ENCODE results near the gene FAM167B. TPM values are rescaled to one million over a fixed set of nuclear protein-coding genes. Genes with fewer than 3 reads are reported as not detected.
A peak's percentile ranks its signal among the peaks of the same experiment; 100 is the strongest.

The FAM167B gene
- total RNA-seq, 1 experiment from 2014 or later: 1.5 TPM

- TF ChIP-seq CTCF (conservative IDR thresholded peaks at IDR 0.05): no peak
Measured at GRCh38 chr1:32249831-32250525, 3.0 kb downstream of the FAM167B start.

More at GRCh38 chr1:32249831-32250525, 3.0 kb downstream of the FAM167B start:
- Histone ChIP-seq H3K27me3 (ENCODE audit: insufficient read depth, low read length) (no peaks in the 10 kb centered on the region; the same call in 1 of the 2 replicates), H2BK15ac (ENCODE audit: low read depth, low read length) (no peak overlapping the region), H3K79me1 (ENCODE audit: insufficient read depth, low read depth, low read length, poor library complexity, severe bottlenecking) (no peaks in the 10 kb centered on the region), H2BK120ac (ENCODE audit: low read depth, low read length, poor library complexity, severe bottlenecking) (no peak overlapping the region), H3T11ph (ENCODE audit: low read length) (no peak overlapping the region), H3K79me2 (ENCODE audit: insufficient read depth, low read length) (no peaks in the 10 kb centered on the region), H2BK12ac (ENCODE audit: insufficient read length, low read depth, low read length) (no peak overlapping the region), H3K4ac (ENCODE audit: low read depth, low read length) (no peak overlapping the region), H3K9me3 (ENCODE audit: control insufficient read depth, low read depth, low read length) (no peaks in the 10 kb centered on the region), H2BK20ac (ENCODE audit: low read depth, low read length, poor library complexity, severe bottlenecking) (no peak overlapping the region), H4K91ac (ENCODE audit: insufficient read length, low read depth, low read length) (no peak overlapping the region), H4K20me1 (ENCODE audit: control insufficient read depth, insufficient read depth, insufficient read length) (no peaks in the 10 kb centered on the region), H2AK5ac (ENCODE audit: insufficient read length, low read length) (no peak overlapping the region), H3K4me2 (ENCODE audit: insufficient read depth, insufficient read length, low read length) (no peak overlapping the region), H3K56ac (ENCODE audit: insufficient read length, low read depth, low read length) (no peak overlapping the region), H3K18ac (ENCODE audit: insufficient read length, low read depth, low read length) (peak overlapping the region; percentile 47), H2AFZ (ENCODE audit: low read length) (peak overlapping the region; percentile 34), H3K9ac (ENCODE audit: extremely low read depth, insufficient read length, low read length) (no peak overlapping the region), H4K5ac (ENCODE audit: insufficient read length, low read depth, low read length) (no peak overlapping the region), H3K23me2 (ENCODE audit: insufficient read length, low read depth, low read length, poor library complexity, severe bottlenecking) (no peaks in the 10 kb centered on the region), H3K27ac (ENCODE audit: insufficient read length, low read depth, low read length) (no peak overlapping the region), H3K23ac (ENCODE audit: insufficient read length, low read depth, low read length) (no peak overlapping the region), H4K8ac (replicated peaks; ENCODE audit: insufficient read length, low read depth, low read length) (no peak overlapping the region), H3K14ac (ENCODE audit: insufficient read depth, low read length) (peak overlapping the region; percentile 23; the same call in 1 of the 2 replicates), H3K4me1 (ENCODE audit: insufficient read depth, low read length) (peaks cover 7% of the 10 kb centered on the region; the same call in 1 of the 2 replicates), H2BK5ac (ENCODE audit: insufficient read length, low read length) (no peak overlapping the region)
- Mint-ChIP-seq H3K36me3 (ENCODE audit: insufficient read depth in 1 of 3, low read depth in 3 of 3) (no peaks in the 10 kb centered on the region), H3K4me3 (peak overlapping the region in 1 of 2 experiments; percentile 21; a peak in 2 of 5 replicates), H3K27me3 (ENCODE audit: low read depth) (peaks cover 2% of the 10 kb centered on the region; the same call in 1 of the 2 replicates), H3K4me1 (peaks cover 26 to 32% of the 10 kb centered on the region in 2 experiments), H3K27ac (peak overlapping the region; percentile 53 to 93 (median 64); a peak in 5 of 7 replicates), H3K9me3 (no peaks in the 10 kb centered on the region)
- DNase-seq: no peak
- no CpG with 5 or more reads among the region's 9 CpGs for WGBS (ENCODE audit: extremely low coverage, insufficient read length, low lambda C conversion rate)

All from H9 (cell line).